Keratinocyte (primary cell): ENCODE measurements around the gene PCDHB4.

Experiments used
- CTCF ChIP-seq, 3 experiments: IDR thresholded peaks in 1 of 3; conservative IDR thresholded peaks in 1 of 3; optimal IDR thresholded peaks in 1 of 3; 2 replicates in 2 of 3; 3 replicates in 1 of 3; pipeline versions ENCODE3 to v1.5.1; 2011; ENCODE audit warnings: low read length in 3 of 3, mild to moderate bottlenecking in 3 of 3, moderate library complexity in 2 of 3, control low read depth in 1 of 3, inconsistent platforms in 1 of 3; ENCODE audit not compliant: insufficient read depth in 2 of 3; ENCODE audit errors: extremely low read depth in 1 of 3
- EZH2 ChIP-seq: IDR thresholded peaks from one replicate; pipeline ENCODE4 v1.6.1; 2012; ENCODE audit warnings: inconsistent platforms, mild to moderate bottlenecking, low read length, moderate library complexity

- TF ChIP-seq CTCF (optimal IDR thresholded peaks at IDR 0.05 in 1 of 3, IDR thresholded peaks at IDR 0.05 in 1 of 3, conservative IDR thresholded peaks at IDR 0.05 in 1 of 3; ENCODE audit: extremely low read depth in 1 of 3, insufficient read depth in 2 of 3, low read length in 3 of 3) (peak in 2 of 3 experiments; percentile 13 to 31), EZH2 (no peak)
Observed at GRCh38 chr5:141084487-141084989, 37.1 kb upstream of the PCDHB4 start.
